Activated naive CD4-positive, alpha-beta T cell (primary cell): ENCODE results near the gene MIR17HG.

Experiments used
- DNase-seq, 4 experiments: peaks; one replicate each; lab custom pipeline; 2025; lab: John Stamatoyannopoulos, UW

The MIR17HG gene

DNA sequence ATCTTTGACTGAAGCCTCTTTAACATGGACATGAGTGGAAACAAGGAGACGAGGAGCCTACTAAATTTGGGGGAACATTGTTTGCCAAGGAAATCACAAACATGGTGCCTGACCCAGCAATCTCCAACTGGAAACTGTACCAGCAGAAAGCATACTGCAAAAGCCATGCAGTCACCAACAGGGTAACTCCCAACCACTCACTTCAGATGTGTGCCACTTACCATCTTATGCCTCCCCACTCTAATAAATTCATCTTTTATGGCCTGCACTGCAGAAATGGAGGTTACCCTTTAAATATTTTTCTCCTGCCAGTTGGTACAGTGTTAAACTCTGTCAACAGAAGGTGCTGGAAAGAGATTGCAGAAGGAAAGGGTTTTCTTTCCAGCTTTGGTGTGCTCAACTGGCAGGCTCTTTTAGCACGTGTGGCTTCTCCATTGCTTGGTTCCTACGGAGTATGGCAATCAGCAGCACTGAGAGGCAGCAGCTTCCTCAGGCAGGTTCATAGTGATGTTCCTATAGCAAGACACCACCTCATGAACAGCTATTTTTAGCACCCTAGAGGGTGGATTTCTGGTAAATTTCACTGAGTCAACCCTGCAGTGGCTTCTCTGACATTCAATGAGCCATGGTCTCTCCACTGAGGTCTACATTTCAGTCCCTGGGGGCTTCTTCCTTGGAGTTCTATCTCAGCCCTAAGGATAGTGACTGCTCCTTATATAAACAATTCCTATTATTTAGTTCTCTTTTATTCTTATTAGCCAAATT is 21.4 kb downstream of the MIR17HG start:
- DNase-seq: no peak

DNA sequence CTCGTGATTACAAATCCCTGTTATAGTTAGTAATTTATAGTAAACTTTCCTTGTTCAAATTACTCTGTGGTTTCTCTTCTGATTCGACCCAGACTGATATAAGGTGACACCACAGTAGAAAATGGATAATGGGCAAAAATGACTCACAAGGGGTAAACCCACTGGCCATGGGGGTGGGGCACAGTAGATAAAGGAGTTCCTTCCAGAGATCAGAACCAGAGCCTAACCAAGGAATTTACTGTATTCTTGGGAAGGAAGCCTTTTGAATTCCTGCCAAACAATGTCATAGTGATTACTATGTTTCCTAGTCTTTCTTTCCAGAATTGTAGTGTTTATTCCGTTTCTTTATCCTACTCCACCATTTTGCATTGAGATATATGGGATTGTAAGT is 21.9 kb downstream of the MIR17HG start:
- DNase-seq: no peak

DNA sequence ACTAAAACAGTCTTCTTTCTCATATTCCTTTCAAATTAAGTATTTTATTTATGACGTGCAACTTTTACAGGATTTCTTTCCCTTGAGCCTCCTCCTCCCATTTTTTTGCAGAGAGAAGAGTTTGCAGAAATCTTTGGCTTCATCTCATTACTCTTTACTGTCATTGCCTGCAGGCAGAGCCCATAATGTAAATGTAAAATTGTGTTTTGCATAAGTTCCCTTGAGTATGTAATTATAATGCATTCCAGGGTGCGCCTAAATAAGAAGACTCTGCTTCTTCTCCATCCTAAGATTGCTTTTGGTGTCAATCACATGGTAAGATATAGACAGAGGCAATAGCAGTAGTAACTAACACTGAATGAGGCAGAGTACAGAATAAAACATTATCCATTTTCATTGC is 23.0 kb downstream of the MIR17HG start:
- DNase-seq: no peak

DNA sequence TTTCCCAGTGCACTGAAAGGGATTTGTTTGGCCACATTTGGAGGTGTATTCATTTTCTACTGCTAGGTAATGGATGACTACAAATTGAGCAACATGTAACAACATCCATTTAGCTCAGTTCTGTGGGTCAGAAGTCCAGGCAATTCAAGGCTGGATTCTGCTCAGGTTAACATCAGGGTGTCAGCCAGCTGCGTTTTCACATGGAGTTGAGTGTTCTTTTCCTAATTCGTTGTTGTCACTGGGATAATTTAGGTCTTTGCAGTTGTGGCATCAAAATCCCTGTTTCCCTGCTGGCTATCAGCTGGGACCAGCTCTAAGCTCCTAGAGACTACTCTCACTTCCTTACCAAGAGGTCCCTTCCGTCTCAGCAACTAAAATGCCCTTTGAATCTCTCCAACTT is 25.4 kb downstream of the MIR17HG start:
- DNase-seq: no peak

DNA sequence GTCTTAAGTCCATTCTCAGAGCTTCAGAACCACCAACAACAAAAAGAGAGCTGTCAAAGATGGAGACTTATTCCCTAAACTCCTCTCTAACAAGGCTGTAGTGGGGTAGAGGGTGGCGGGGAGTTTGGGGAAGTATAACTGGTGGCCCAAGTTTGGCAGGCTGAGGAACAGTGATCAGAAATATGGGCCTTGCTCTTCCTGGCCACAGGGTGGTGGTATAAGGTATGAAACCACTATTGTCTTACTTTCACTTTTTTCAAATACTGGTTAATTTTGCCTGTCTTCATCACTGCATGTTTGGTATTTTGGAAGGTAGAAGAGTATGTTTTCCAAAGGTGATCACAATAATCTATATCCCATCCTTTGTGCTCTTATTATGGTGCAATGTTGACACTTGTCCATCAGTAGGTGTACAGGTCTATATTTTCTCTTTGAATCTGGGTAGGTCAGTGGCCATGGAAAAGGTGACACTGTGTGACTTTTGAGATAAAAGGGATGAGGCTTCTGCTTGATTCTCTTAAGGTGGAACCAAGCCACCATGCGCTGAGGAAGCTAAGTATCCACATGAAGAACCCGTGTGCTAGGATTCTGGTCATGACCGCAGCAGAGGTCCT is 27.7 kb downstream of the MIR17HG start:
- DNase-seq: no peak

DNA sequence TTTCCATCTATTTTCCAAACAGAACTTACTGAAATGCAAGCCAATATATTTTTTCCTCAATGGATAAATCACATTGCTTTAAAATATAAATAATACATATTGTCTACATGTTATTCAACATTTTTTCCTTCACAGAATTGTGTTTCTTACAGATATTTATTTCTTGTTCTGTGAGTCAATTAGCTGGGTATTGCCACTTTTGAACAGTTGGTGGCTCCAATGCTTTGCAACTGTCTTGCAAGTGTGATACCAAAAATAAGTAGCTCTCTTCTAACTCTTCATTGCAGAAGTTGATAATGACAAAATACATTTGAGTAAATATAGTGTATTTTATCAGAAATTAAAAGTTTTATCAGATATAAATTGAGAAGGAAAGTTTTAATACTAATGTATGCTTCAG is 33.9 kb downstream of the MIR17HG start:
- no peak for DNase-seq

DNA sequence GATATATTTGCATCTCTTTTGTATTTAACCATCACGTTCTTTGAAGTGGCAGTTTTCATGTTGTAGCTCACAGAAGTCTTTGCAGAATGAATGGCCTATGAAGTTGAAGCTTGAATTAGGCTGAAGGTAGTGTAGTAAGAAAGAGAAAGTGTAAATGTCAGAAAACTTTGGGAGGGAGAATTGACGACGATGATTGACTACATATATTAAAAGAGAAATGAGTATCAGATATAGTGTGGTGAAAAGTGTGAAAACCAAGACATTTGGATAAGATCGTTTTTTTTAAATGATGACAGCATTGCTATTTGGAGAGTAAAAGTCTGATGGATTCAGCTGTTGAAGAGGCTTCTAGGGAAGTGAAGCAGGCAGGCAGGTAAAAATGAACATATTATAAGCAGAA is 36.3 kb downstream of the MIR17HG start:
- DNase-seq: no peak

DNA sequence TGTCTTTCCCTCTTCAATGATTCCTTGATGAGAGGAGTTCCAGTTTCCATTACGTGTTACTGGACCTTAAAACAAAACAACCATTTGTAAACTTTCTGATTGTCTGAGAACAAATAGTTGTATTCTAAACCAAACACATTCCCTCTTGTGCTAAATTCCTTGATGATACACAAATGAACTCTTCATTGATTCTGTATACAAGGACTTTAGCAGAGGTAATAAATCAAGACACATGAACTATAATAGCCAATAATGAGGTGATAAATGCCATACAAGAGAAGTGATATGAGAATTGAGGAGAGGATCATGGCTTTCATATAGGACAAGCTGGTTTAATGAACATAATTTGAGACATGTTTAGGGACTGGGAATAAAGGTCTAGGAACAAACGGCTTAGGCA is 37.4 kb downstream of the MIR17HG start:
- DNase-seq: no peak

DNA sequence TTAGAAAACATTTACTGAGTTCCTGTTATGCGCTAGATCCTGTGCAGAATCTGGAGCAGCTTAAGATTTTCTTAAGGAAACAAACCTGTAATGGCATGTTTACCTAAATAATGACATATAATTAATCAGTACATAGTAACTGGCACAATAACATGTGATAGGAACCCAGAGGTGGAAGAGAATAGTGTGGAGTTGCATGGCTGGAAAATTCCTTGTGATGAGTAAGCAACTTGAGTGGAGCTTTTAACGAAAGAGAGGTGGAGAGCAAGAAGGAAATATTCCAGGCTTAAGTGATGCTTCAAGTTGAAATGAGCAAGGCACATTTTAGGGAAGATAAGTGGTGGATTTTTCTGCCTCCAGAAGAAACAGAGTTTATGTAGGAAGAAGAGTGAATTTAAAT is 41.7 kb downstream of the MIR17HG start:
- DNase-seq: no peak

DNA sequence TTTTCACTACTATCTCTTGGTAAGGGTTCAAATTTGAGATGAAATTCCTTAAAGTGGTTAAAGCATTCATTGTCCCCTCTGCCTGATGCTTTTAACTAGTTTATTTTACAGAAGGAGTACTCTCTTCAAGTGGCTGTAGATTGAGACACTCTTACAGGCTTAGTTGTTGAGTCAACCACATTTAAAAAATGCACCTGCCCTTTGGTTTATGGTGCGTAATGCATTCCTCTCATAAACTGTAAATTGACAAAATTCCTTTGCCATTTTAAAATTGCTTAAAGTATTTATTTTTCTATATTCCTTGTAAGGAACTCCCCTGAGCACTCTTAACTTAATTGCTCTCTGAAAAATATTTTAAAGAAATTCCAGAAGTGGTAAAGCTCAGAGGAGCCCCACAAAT is 50.1 kb downstream of the MIR17HG start:
- DNase-seq: no peak

DNA sequence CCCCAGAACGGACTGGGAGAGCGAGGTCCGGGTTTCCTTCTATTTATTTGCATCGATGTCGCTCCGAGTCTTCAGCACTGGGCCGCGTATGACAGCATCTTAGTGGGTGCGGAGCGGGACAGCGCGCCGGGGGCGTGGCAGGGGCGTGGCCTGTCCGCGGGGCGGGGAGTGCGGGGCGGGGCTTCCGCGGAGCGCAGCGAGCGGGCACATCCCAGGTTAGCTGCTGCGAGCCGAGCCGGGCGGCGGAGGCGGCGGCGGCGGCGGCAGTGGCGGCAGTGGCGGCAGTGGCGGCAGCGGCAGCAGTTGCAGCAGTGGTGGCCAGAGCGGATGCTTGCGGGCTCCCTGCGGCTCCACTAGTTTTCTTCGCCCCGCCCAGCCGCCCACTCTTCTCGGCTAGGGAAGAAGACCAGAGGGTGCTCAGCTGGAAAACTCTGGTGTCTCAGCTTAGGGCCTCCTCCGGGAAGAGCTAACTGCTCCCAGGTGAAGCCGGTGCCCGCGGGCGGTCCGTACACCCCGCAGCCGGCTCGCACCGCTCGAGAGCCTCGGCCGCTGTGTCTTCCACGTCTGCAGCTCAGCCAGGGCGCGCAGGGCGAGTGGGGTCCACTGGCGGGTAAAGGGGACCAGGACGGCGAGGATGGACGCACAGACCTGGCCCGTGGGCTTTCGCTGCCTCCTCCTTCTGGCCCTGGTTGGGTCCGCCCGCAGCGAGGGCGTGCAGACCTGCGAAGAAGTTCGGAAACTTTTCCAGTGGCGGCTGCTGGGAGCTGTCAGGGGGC is 51.1 kb downstream of the MIR17HG start, which contains the start of gene GPC5:
Gene GPC5, plus strand, starts transcription at position 209 of the 776 bp plus-strand sequence.
- DNase-seq: peak; percentile 46 to 78 (median 52)

DNA sequence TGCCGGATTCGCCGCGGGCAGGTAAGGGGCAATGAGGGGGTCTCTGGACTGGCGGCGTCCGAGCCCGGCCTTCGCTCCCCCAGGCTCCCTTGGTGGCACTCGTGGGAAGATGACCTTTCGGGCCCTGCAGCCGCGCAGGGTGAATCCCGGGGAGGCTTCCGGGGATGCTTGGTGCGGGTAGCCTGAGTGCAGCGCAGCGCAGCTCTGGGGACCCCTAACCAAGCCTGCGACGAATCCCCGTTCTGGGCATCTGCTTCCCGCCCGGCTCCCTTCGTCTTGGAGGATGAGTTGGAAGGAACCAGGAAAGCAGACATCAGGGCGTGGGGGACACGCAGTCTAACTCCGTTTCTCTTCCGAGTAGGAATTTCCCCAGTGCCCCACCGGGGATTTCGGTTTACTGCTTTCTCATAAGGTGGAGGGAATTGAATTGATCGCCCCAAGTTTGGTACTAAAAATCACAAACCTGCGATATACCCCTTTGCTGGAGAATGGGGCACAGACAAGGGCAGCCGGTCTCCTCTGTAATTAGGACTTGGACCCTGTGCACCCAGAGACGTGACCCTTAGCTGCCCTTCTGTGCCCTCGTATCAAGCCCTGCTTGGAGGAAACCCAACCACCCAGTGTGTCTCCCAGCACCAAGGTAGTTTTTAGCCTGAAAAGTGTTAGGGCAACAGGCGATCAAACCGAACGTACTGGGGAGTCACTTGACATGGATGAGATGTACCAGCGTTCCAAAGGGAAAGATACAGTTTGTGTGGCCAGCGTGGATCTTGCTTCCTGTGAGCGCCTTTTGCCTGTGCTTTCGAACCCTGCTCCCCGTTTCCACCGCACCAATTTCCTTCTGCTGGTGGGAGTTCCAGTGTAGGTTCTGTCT is 51.9 kb downstream of the MIR17HG start:
- DNase-seq: no peak

DNA sequence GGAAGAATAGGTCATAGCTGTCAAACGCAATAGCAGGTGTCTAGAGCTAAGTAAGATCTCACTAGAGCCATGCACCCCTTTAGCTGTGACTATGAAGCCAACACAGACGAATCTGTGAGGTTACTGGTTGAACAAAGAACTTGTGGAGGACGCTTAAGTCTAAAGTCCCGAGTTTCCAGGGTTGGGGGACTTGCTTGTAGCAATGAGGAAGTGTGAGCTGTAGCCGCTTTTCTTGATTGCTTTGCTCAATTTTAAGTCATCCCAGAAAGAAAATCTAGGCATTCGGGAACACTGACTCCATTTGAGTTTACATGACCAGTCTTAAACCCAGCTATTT is 52.5 kb downstream of the MIR17HG start:
- DNase-seq: no peak

DNA sequence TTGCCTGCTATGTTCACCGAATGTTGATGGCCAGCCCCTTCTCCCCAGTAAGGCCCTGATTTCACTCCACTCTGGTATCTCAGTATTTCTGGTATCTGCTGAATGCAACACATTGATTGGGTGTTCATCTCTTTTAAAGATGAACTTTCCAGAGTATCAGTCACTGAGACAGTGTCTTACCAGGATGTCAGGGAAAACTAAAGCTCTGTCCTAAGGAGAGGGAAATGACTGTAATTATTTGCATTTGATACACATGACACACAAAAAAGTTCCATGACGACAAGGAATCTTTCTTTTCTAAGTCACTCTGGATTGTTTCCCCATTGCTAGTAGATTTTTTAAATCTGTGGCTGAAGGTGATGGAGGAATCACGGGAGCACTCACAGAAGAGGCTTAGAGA is 53.2 kb downstream of the MIR17HG start:
- no peak for DNase-seq

DNA sequence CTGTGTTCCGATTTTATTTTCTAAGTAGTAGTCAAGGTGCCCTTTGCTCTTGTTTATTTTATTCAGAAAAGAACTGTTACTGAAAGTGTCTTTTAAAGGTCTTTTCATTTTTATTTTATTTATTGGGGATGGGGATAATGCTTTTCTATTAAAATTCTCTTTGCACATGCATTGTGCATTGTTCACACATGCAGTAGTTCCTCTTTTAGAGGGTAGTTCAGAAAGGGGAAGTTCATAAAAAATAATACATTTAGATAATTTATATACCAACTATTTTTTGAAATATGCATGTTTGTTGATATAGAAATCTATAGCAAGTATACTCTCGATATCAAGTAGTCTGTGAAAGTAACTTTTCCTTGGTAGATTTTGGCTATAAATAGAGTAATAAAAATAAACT is 54.4 kb downstream of the MIR17HG start:
- no peak for DNase-seq
